ENCODE results near the gene MAD1L1.

GRCh38 chr7:2092279-2092678 lies 140.5 kb downstream of the MAD1L1 start:
- TF ChIP-seq GATA3 (IDR thresholded peaks at IDR 0.05; ENCODE audit: low read depth, low read length): no peak
- no peak for TF ChIP-seq GATA2 (IDR thresholded peaks at IDR 0.05; ENCODE audit: low read depth, low read length)
